GM12892 (cell line): Measurements from ENCODE around the gene KLHDC8A.
"Not testable (repeated sequence)": the region's sequence is repeated elsewhere in the genome, so short reads cannot be mapped to it uniquely, and the experiment has no call there.

Experiments used
- POLR2A ChIP-seq: IDR thresholded peaks from 2 replicates; pipeline ENCODE4 v1.6.1; 2011; ENCODE audit warnings: low read depth, low read length, control low read depth
- POLR2AphosphoS5 ChIP-seq: IDR thresholded peaks from 2 replicates; pipeline ENCODE4 v1.6.1; 2011; ENCODE audit warnings: low read depth, low read length, control low read depth
- TAF1 ChIP-seq: IDR thresholded peaks from 2 replicates; pipeline ENCODE4 v1.6.1; 2011; ENCODE audit warnings: low read depth, mild to moderate bottlenecking, control low read depth, low read length, borderline replicate concordance

DNA sequence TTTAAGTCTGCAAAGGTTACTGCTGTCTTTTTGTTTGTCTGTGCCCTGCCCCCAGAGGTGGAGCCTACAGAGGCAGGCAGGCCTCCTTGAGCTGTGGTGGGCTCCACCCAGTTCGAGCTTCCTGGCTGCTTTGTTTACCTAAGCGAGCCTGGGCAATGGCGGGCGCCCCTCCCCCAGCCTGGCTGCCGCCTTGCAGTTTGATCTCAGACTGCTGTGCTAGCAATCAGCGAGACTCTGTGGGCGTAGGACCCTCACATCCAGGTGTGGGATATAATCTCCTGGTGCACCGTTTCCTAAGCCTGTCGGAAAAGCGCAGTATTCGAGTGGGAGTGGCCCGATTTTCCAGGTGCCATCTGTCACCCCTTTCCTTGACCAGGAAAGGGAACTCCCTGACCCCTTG lies 49.5 kb upstream of the KLHDC8A start:
- not testable (repeated sequence) for TF ChIP-seq POLR2A, TAF1, POLR2AphosphoS5
